Erythroblast (primary cell): ENCODE data around the gene ZSWIM8.

ENCODE experiments used
- GATA1 ChIP-seq: IDR thresholded peaks from 2 replicates; pipeline ENCODE4 v1.6.1; 2011; ENCODE audit warnings: low read depth, mild to moderate bottlenecking, control low read depth, low read length, moderate library complexity
- POLR2A ChIP-seq: IDR thresholded peaks from 2 replicates; pipeline ENCODE4 v1.6.1; 2011; ENCODE audit warnings: mild to moderate bottlenecking, low read length

DNA sequence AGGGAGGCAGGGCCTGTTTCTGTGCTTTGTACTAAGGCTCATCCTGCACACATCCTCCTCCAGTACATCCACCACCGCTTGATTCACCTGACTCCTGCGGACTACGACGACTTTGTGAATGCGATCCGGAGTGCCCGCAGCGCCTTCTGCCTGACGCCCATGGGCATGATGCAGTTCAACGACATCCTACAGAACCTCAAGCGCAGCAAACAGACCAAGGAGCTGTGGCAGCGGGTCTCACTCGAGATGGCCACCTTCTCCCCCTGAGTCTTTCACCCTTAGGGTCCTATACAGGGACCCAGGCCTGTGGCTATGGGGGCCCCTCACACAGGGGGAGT, 15.8 kb downstream of the ZSWIM8 start:
- TF ChIP-seq POLR2A (no peak), GATA1 (no peak)
